HG03378 (cell line): ENCODE data around the gene ADAMTS2.
"Not testable (repeated sequence)": the region's sequence is repeated elsewhere in the genome, so short reads cannot be mapped to it uniquely, and the experiment has no call there.

Source experiments
- ATAC-seq: cut with Tn5 transposase; IDR thresholded peaks from one replicate; pipeline ENCODE4 v1.9.1; 2021; ENCODE audit warnings: mild to moderate bottlenecking, moderate library complexity; ENCODE audit not compliant: unreplicated experiment

Gene ADAMTS2

GRCh38 chr5:179118756-179119414, 226.4 kb downstream of the ADAMTS2 start:
- ATAC-seq: no peak

DNA sequence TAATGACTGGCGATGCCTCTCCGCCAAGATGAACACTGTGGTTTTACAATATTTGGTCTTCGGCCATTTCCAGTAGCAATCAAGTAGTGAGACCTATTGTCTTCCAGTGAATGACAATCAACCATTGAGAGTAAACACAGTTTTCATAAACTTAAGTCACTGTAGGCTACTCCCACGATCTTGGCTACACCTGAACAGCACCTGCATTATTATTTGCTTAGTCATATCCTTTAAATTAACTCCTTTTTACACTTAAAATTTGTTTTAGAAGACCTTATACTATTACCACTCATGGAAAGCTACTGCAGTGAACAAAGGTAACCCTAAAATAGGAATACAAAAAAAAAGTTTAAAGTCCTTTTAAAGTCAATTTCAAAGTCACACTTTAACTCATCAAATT, 226.9 kb downstream of the ADAMTS2 start:
- ATAC-seq: no peak

- no peak for ATAC-seq
Observed at GRCh38 chr5:179115845-179116524, 229.3 kb downstream of the ADAMTS2 start.

DNA sequence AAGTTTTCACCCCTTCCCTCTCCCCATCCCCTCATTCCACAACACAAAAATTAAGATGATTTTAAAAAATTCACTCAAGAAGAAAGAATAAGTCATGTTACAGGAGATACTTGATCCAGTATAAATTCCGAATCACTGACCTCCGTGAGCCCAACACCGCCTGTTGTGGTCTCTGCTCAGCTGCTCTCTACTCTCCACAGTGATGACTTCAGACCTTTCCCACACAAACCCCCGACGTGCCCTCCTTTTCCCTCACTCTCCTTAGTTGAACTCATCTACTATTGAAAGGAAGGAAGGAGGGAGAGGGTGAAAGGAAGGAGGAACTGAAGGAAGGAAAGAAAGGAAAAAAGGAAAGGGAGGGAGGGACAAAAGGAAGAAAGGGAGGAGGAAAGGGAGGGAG, 230.0 kb downstream of the ADAMTS2 start:
- no peak for ATAC-seq

GRCh38 chr5:179114756-179115155, 230.5 kb downstream of the ADAMTS2 start:
- no peak for ATAC-seq

DNA sequence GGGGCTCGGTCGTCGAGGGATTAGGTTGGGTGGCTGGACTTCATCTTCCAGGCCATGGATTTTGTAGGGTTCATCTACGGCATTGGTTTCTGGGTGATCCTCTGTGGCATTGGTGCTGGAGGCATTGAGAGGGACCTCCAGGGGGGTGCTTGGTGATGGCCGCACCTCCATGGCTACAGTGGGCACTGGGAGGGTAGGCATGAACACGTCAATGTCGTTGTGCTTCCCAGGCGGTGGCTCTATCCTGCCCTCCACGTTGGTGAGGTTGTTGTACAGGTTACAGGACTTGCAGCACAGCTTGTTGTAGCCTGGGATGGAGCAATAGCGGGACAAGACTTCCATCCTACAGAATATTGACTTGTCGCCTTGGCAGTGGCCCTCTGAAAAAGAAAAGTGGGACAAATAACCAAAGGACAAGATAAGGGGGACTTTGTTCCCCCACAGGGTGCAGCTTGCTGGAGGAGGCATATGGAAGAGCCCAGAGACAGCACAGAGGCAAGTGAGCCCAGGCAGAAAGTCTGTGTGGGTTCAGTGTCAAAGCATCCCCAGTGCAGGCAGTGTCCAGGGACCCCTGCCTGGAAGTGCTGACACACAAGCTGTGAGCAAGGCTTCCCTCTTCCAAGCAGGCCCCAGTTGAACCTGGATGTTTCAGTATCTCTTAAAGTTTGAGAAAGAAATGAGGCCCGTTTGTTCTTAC, 231.2 kb downstream of the ADAMTS2 start:
- ATAC-seq: no peak

- no peak for ATAC-seq
Observed at GRCh38 chr5:179113143-179113530, 232.1 kb downstream of the ADAMTS2 start.

- ATAC-seq: no peak
Observed at GRCh38 chr5:179112469-179113142, 232.7 kb downstream of the ADAMTS2 start.

DNA sequence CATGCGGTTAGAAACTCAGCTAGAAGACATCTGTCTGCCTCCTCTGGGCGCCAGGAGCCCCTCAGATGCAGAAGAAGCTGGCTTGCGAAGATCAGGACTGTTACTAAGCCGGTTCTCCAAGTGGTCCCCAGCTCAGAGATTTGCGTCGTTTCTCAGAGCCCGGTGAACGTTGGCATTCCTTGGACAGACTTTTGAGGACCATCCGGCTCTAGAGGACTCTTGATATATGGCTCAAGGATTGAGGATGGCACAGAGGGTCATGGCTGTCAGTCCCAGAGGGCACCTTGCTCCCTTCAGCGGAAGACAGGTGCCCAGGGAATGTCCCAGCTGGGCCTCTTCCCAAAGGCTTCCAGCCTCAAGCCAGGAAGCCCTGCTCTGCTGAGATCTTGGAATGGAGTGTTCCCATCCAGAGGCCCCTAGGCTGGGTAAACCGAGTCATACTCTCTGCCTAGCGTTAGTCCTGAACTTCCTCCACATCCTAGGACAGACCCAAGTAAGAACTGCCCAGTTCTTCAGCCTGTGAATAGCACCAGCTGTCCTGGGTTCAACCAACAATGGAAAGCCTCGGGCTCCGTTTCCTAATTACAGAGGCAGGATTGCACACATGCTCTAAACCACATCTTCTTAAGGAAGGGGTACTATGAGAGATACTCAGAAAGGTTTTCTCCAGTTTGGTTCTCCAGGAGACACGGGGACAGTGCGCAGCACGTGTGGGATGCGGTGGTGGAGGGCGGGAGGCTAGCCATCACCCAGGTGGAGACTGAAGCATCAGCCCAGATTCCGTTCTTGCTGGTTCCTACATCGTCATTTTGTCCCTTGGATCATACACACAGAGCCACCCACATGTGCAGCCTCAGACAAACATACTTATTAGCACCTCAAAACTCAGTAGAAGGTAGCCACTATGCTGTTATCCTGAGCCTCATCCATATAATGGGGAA, 233.7 kb downstream of the ADAMTS2 start:
- ATAC-seq: no peak

GRCh38 chr5:179110528-179110927, 234.7 kb downstream of the ADAMTS2 start:
- no peak for ATAC-seq

DNA sequence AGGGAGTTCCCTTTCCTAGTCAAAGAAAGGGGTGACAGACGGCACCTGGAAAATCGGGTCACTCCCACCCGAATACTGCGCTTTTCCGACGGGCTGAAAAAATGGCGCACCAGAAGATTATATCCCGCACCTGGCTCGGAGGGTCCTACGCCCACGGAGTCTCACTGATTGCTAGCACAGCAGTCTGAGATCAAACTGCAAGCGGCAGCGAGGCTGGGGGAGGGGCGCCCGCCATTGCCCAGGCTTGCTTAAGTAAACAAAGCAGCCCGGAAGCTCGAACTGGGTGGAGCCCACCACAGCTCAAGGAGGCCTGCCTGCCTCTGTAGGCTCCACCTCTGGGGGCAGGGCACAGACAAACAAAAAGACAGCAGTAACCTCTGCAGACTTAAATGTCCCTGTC, 244.0 kb downstream of the ADAMTS2 start:
- ATAC-seq: not testable (repeated sequence)

DNA sequence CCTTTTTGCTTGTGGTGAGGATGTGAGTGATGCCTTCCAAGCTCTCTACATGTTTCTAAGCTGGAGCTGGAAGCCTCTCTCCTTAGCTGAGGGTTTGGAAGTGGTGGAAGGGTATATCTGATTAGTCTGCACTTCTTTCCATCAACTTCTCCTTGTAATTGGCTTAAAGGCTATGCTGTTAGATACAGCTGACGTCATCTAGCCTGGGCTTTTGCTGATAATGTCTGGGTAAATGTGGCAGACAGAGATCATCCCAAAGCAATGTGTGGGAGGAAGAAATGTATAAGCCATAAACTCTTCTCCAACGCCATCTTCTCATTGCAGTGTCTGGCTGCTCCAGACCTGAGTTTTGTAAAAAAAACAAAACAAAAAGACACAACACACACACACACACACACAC, 255.8 kb downstream of the ADAMTS2 start:
- ATAC-seq: no peak

DNA sequence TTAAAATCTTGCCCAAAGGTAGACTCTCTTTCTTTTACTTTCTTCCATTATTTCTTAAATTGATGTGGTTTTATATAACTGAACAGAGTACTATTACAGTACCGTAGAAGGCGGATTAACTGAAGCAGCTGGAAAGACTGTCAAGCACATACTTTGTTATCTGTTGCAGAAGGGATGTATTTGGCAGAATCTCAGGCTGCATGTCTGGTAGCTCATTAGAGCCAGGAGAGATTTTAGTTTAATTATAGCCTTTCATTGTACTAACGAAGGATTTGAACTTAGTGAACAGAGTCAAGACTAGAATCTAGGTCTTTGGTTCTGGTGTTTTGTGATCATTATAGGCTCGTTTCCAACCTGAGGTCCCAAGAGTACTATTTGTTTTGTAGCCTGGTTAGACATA, 264.5 kb downstream of the ADAMTS2 start:
- no peak for ATAC-seq

DNA sequence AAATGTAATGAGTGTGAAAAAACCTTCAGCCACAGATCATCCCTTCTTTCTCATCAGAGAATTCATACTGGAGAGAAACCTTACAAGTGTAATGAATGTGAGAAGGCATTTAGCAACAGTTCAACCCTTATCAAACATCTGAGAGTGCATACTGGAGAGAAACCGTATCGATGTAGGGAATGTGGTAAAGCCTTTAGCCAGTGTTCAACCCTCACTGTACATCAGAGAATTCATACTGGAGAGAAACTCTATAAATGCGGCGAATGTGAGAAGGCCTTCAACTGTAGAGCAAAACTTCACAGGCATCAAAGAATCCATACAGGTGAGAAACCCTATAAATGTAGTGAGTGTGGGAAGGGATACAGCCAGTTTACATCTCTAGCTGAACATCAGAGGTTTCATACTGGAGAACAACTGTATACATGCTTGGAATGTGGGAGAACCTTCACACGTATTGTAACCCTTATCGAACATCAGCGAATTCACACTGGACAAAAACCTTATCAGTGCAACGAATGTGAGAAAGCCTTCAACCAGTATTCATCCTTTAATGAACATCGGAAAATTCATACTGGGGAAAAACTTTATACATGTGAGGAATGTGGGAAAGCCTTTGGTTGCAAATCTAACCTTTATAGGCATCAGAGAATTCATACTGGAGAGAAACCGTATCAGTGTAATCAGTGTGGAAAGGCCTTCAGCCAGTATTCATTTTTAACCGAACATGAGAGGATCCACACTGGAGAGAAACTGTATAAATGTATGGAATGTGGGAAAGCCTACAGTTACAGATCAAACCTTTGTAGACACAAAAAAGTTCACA, 265.9 kb downstream of the ADAMTS2 start:
- ATAC-seq: no peak

DNA sequence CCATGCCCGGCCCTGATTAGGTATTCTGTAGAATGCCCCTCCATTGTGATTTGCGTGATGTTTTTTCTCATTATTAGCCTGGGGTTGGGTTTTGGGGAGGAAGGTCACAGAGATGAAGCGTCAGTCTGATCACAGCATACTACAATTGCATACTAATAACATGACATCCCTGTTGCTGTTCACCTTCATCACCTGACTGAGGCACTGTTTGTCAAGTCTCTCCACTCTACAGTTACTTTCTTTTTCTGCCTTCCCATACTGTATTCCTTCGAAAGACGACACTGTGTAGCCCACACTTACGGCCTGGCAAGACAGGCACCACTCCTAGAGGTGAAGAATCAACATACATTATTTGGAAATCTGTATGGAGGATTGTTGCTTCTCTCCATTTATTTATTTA, 279.6 kb downstream of the ADAMTS2 start:
- ATAC-seq: no peak

GRCh38 chr5:179061025-179061424, 284.2 kb downstream of the ADAMTS2 start:
- ATAC-seq: no peak
